Osteocyte (in vitro differentiated cells): ENCODE measurements around the gene FRAS1. TPM values are rescaled to one million over a fixed set of nuclear protein-coding genes. Genes with fewer than 3 reads are reported as not detected.

Source experiments
- DNase-seq: peaks from one replicate; pipeline ENCODE4 v3.0.0; 2021; ENCODE audit warnings: mixed read lengths; ENCODE audit not compliant: unreplicated experiment; ENCODE audit errors: extremely low spot score
- H3K27ac Mint-ChIP-seq: one replicate; pipeline ENCODE4 v1.8.0; 2021; ENCODE audit warnings: mild to moderate bottlenecking, mixed read lengths; ENCODE audit not compliant: unreplicated experiment
- H3K27me3 Mint-ChIP-seq: one replicate; pipeline ENCODE4 v1.8.0; 2021; ENCODE audit warnings: mixed read lengths; ENCODE audit not compliant: unreplicated experiment
- H3K36me3 Mint-ChIP-seq: one replicate; pipeline ENCODE4 v1.8.0; 2021; ENCODE audit warnings: mixed read lengths; ENCODE audit not compliant: unreplicated experiment
- H3K4me1 Mint-ChIP-seq: one replicate; pipeline ENCODE4 v1.8.0; 2021; ENCODE audit warnings: mixed read lengths; ENCODE audit not compliant: unreplicated experiment
- H3K4me3 Mint-ChIP-seq: one replicate; pipeline ENCODE4 v1.8.0; 2021; ENCODE audit warnings: mild to moderate bottlenecking, moderate library complexity, mixed read lengths; ENCODE audit not compliant: unreplicated experiment
- H3K9me3 Mint-ChIP-seq: one replicate; pipeline ENCODE4 v1.8.0; 2021; ENCODE audit warnings: mixed read lengths; ENCODE audit not compliant: unreplicated experiment
- CTCF ChIP-seq: fragments of 200-600 bp; sonication (generic); IDR thresholded peaks from 2 replicates; pipeline ENCODE4 v1.5.0; 2021; ENCODE audit warnings: antibody characterized with exemption, mild to moderate bottlenecking, moderate library complexity
- total RNA-seq: library from RNA; stranded (reverse); gene quantifications from 2 replicates; pipeline ENCODE4 v1.2.1, GENCODE V29; 2021

FRAS1 gene
- total RNA-seq, 1 donor from 2014 or later, result 0.89 TPM

GRCh38 chr4:78186597-78187543 lies 129.7 kb downstream of the FRAS1 start:
- H3K4me1 Mint-ChIP-seq, result peaks cover 2% of the 10 kb centered on the region
- H3K27me3 Mint-ChIP-seq, result no peaks in the 10 kb centered on the region
- no peak overlapping the region for H3K27ac Mint-ChIP-seq
- H3K4me3 Mint-ChIP-seq, result no peak overlapping the region
- DNase-seq, result no peak
- no peaks in the 10 kb centered on the region for H3K9me3 Mint-ChIP-seq
- no peaks in the 10 kb centered on the region for H3K36me3 Mint-ChIP-seq
- TF ChIP-seq CTCF, result no peak

- no peak for DNase-seq
- H3K9me3 Mint-ChIP-seq, result peaks cover 5% of the 10 kb centered on the region
- no peak overlapping the region for H3K4me3 Mint-ChIP-seq
- H3K4me1 Mint-ChIP-seq, result peaks cover 2% of the 10 kb centered on the region
- H3K27ac Mint-ChIP-seq, result no peak overlapping the region
- H3K27me3 Mint-ChIP-seq, result no peaks in the 10 kb centered on the region
- TF ChIP-seq CTCF, result no peak
- no peaks in the 10 kb centered on the region for H3K36me3 Mint-ChIP-seq
Observed at GRCh38 chr4:78190068-78190467, 132.9 kb downstream of the FRAS1 start.

- H3K27me3 Mint-ChIP-seq, result no peaks in the 10 kb centered on the region
- H3K4me1 Mint-ChIP-seq, result peaks cover 2% of the 10 kb centered on the region
- H3K36me3 Mint-ChIP-seq, result no peaks in the 10 kb centered on the region
- DNase-seq, result no peak
- no peak for TF ChIP-seq CTCF
- no peak overlapping the region for H3K27ac Mint-ChIP-seq
- peaks cover 5% of the 10 kb centered on the region for H3K9me3 Mint-ChIP-seq
- H3K4me3 Mint-ChIP-seq, result no peak overlapping the region
Observed at GRCh38 chr4:78190595-78190994, 133.5 kb downstream of the FRAS1 start.

GRCh38 chr4:78197947-78198346 lies 140.8 kb downstream of the FRAS1 start:
- Mint-ChIP-seq H3K4me1 (no peaks in the 10 kb centered on the region), H3K9me3 (peaks cover 3% of the 10 kb centered on the region), H3K4me3 (no peak overlapping the region), H3K36me3 (no peaks in the 10 kb centered on the region), H3K27me3 (no peaks in the 10 kb centered on the region), H3K27ac (no peak overlapping the region)
- DNase-seq, result no peak
- TF ChIP-seq CTCF, result no peak

GRCh38 chr4:78199984-78200383 lies 142.9 kb downstream of the FRAS1 start:
- DNase-seq, result no peak
- Mint-ChIP-seq H3K4me3 (no peak overlapping the region), H3K27ac (no peak overlapping the region), H3K9me3 (peaks cover 3% of the 10 kb centered on the region), H3K27me3 (peaks cover 5% of the 10 kb centered on the region), H3K4me1 (no peaks in the 10 kb centered on the region), H3K36me3 (no peaks in the 10 kb centered on the region)
- no peak for TF ChIP-seq CTCF
